ENCODE measurements around the gene PCCB. TPM values are rescaled to one million over a fixed set of nuclear protein-coding genes. Genes with fewer than 3 reads are reported as not detected.
"Not testable (repeated sequence)": the region's sequence is repeated elsewhere in the genome, so short reads cannot be mapped to it uniquely, and the experiment has no call there.

The PCCB gene
- total and polyA plus RNA-seq, 2 donors (not counting 1 experiment from before 2014, with no cell fraction given): 12.1 to 15.5 TPM

DNA sequence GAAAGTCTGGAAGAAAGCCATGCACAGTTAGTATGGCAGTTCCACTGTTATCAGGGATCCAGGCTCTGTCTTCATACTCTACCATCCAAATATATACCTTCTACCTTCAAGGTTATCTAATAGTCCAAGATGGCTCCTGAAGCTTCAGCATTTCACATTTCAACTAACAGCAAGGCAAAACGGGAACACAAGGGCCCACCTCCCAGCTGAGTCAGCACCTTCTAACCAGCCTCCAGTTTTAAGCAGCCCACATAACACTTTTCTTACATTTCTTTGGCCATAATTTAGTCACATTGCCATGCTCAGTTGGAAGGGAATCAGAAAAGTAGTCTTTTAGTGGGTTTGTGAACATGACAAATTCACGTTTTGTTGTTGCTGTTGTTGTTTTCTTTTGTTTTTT, 38.6 kb upstream of the PCCB start:
- H3K4me2 ChIP-seq (replicated peaks; ENCODE audit: low read depth, low read length, poor library complexity, severe bottlenecking): no peak overlapping the region
- intact Hi-C loops (cut with micrococcal nuclease): no loop called here
- no peak overlapping the region for H3K4me3 Mint-ChIP-seq
- no peaks in the 10 kb centered on the region for H3K4me1 ChIP-seq (ENCODE audit: control insufficient read depth in 2 of 2, insufficient read depth in 2 of 2, low read length in 2 of 2)
- TF ChIP-seq EZH2 (IDR thresholded peaks at IDR 0.05; ENCODE audit: borderline replicate concordance, insufficient read depth, low read depth, low read length, poor library complexity, severe bottlenecking): no peak
- TF ChIP-seq CTCF (IDR thresholded peaks at IDR 0.05): no peak
- ChIA-PET CTCF (no interaction called here), POLR2A (no interaction called here)
- H3K9ac ChIP-seq (ENCODE audit: low read length): no peak overlapping the region
- H3K27me3 ChIP-seq (replicated peaks in 1 of 4; ENCODE audit: control extremely low read depth in 1 of 4, control insufficient read depth in 3 of 4, insufficient read depth in 4 of 4, low read length in 3 of 4): peaks cover 0 to 6% (median 2%) of the 10 kb centered on the region in 4 experiments
- H2AFZ ChIP-seq (ENCODE audit: insufficient read depth, low read depth, low read length, poor library complexity, severe bottlenecking): no peak overlapping the region
- no peak for DNase-seq
- no peaks in the 10 kb centered on the region for H4K20me1 ChIP-seq (ENCODE audit: control insufficient read depth, insufficient read depth, low read length, poor library complexity, severe bottlenecking)
- no peaks in the 10 kb centered on the region for H3K4me1 Mint-ChIP-seq
- peaks cover 0 to 2% (median 0%) of the 10 kb centered on the region in 3 donors for H3K9me3 ChIP-seq (ENCODE audit: control extremely low read depth in 1 of 3, control insufficient read depth in 2 of 3, insufficient read depth in 1 of 3, low read length in 2 of 3)
- peaks cover 24% of the 10 kb centered on the region for H3K27me3 Mint-ChIP-seq
- no peak overlapping the region for H3K27ac Mint-ChIP-seq
- H3K27ac ChIP-seq (ENCODE audit: low read length in 2 of 2): no peak overlapping the region
- H3K36me3 ChIP-seq (replicated peaks in 1 of 2; ENCODE audit: control extremely low read depth in 1 of 2, control insufficient read depth in 1 of 2, extremely low read depth in 1 of 2, insufficient read depth in 2 of 2, low read length in 1 of 2): no peaks in the 10 kb centered on the region
- H3K4me3 ChIP-seq (ENCODE audit: control extremely low read depth in 1 of 5, extremely low read depth in 1 of 5, insufficient read depth in 1 of 5, low read depth in 2 of 5, low read length in 4 of 5): no peak overlapping the region
- 73% methylated on average over 1 of the region's 2 CpGs for WGBS (ENCODE audit: insufficient coverage)
- no peaks in the 10 kb centered on the region for H3K9me3 Mint-ChIP-seq (ENCODE audit: insufficient read depth)
- ATAC-seq (ENCODE audit: low read depth): no peak
- H3K79me2 ChIP-seq (ENCODE audit: control insufficient read depth, insufficient read depth, low read length): no peaks in the 10 kb centered on the region

DNA sequence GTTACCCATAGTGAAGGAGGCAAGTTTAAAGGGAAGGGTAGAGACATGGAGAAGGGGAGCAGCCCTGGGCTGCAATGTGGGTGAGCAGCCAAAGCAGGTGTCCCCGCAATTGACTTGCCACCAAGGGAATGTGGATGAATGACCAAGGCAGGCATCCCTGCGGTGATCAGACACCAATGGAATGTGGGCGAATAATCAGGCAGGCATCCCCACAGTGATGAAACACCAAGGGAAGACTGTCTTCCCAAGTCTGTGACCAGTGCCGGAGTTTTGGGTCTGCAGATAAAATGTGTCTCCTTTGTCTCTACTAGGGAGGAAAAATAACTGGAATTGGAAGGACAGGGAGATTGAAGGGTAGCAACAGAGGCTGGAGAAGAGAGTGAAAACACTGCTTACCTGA, 27.4 kb upstream of the PCCB start:
- H3K9me3 ChIP-seq (ENCODE audit: control extremely low read depth in 1 of 3, control insufficient read depth in 2 of 3, insufficient read depth in 1 of 3, low read length in 2 of 3); H4K20me1 ChIP-seq (ENCODE audit: control insufficient read depth, insufficient read depth, low read length, poor library complexity, severe bottlenecking); H3K9me3 Mint-ChIP-seq (ENCODE audit: insufficient read depth); POLR2A ChIA-PET; H3K4me1 ChIP-seq (ENCODE audit: control insufficient read depth in 2 of 2, insufficient read depth in 2 of 2, low read length in 2 of 2); ATAC-seq (ENCODE audit: low read depth); H3K27me3 ChIP-seq (replicated peaks in 1 of 4; ENCODE audit: control extremely low read depth in 1 of 4, control insufficient read depth in 3 of 4, insufficient read depth in 4 of 4, low read length in 3 of 4); H3K27ac ChIP-seq (ENCODE audit: low read length in 2 of 2); H3K79me2 ChIP-seq (ENCODE audit: control insufficient read depth, insufficient read depth, low read length); CTCF ChIA-PET; H3K4me3 ChIP-seq (ENCODE audit: control extremely low read depth in 1 of 5, extremely low read depth in 1 of 5, insufficient read depth in 1 of 5, low read depth in 2 of 5, low read length in 4 of 5); DNase-seq; H3K9ac ChIP-seq (ENCODE audit: low read length); intact Hi-C loops (cut with micrococcal nuclease); H3K36me3 ChIP-seq (replicated peaks in 1 of 2; ENCODE audit: control extremely low read depth in 1 of 2, control insufficient read depth in 1 of 2, extremely low read depth in 1 of 2, insufficient read depth in 2 of 2, low read length in 1 of 2); H3K4me1 Mint-ChIP-seq; H3K4me2 ChIP-seq (replicated peaks; ENCODE audit: low read depth, low read length, poor library complexity, severe bottlenecking); H2AFZ ChIP-seq (ENCODE audit: insufficient read depth, low read depth, low read length, poor library complexity, severe bottlenecking); H3K27ac Mint-ChIP-seq; H3K4me3 Mint-ChIP-seq: not testable (repeated sequence)
- 91% methylated on average over 4 of the region's 4 CpGs for WGBS (ENCODE audit: insufficient coverage)
- peaks cover 23% of the 10 kb centered on the region for H3K27me3 Mint-ChIP-seq

Measured in B cell (primary cell).